K562 (cell line): ENCODE results near the gene S100A9. TPM values are rescaled to one million over a fixed set of nuclear protein-coding genes. Genes with fewer than 3 reads are reported as not detected.
A peak's percentile ranks its signal among the peaks of the same experiment; 100 is the strongest.

Experiments used
- CBX2 ChIP-seq: fragments of 200-600 bp; sonication (generic); IDR thresholded peaks from one replicate; pipeline ENCODE4 v1.6.1; 2012; ENCODE audit warnings: mild to moderate bottlenecking, low read length, inconsistent platforms; ENCODE audit not compliant: insufficient read depth, poor library complexity, severe bottlenecking
- ELF4 ChIP-seq: fragments of 450-650 bp; formaldehyde crosslinking; IDR thresholded peaks from 2 replicates; pipeline ENCODE4 v1.4.0; 2022; ENCODE audit warnings: missing genetic modification characterization
- FOXP4 ChIP-seq: sonication (generic); formaldehyde crosslinking; IDR thresholded peaks from 2 replicates; pipeline ENCODE4 v1.8.0; 2022; ENCODE audit warnings: mild to moderate bottlenecking, missing genetic modification reagents, borderline replicate concordance
- NR1H2 ChIP-seq: sonication (generic); formaldehyde crosslinking; IDR thresholded peaks from 2 replicates; pipeline ENCODE4 v1.4.0; 2020; ENCODE audit warnings: mild to moderate bottlenecking, missing genetic modification reagents
- PHB2 ChIP-seq: fragments of 450-650 bp; IDR thresholded peaks from 2 replicates; pipeline ENCODE4 v1.6.1; 2017; ENCODE audit warnings: low read depth
- PYGO2 ChIP-seq: fragments of 450-650 bp; IDR thresholded peaks from 2 replicates; pipeline ENCODE4 v1.6.1; 2016; ENCODE audit warnings: mild to moderate bottlenecking, missing genetic modification characterization, moderate library complexity, missing compliant biosample characterization
- ZNF134 ChIP-seq: fragments of 250-450 bp; sonication (Bioruptor Pico); conservative IDR thresholded peaks from 2 replicates; pipeline ENCODE4 v1.4.0; 2020
- ZNF174 ChIP-seq: fragments of 250-450 bp; sonication (Bioruptor Pico); IDR thresholded peaks from 2 replicates; pipeline ENCODE4 v1.4.0; 2020; ENCODE audit warnings: mild to moderate bottlenecking
- ZNF696 ChIP-seq: fragments of 250-450 bp; sonication (Bioruptor Pico); conservative IDR thresholded peaks from 2 replicates; pipeline ENCODE4 v1.4.0; 2020; ENCODE audit warnings: mild to moderate bottlenecking, moderate library complexity
- polyA plus RNA-seq, 8 experiments: library from polyadenylated mRNA; depleted of rRNA in 4 of 8; stranded (reverse) in 5 of 8; unstranded in 3 of 8; fragments of >200 nt; fragmentation: Nextera tagmentation in 2 of 8; fragmentation: Illumina TruSeq in 1 of 8; extraction: Ambion mirVana in 2 of 8; extraction: Trizol in 1 of 8; gene quantifications; 2 replicates each; pipeline versions ENCODE4 v1.2.1 to v1.2.3, GENCODE V29; 2011 to 2014; ENCODE audit warnings: inconsistent platforms in 1 of 8, missing spikeins in 1 of 8
- total RNA-seq, 7 experiments: library from RNA; depleted of rRNA in 6 of 7; stranded (reverse); fragments of >200 nt in 6 of 7; fragmentation: Illumina TruSeq in 2 of 7; extraction: Trizol in 2 of 7; gene quantifications; 2 replicates each; pipeline versions ENCODE4 v1.2.1 to v1.2.3, GENCODE V29; 2011 to 2021; ENCODE audit warnings: low replicate concordance in 1 of 7
- TF ChIP-seq, protein P1 (sequence below): fragments of 250-450 bp; sonication (Bioruptor Pico); IDR thresholded peaks from 2 replicates; pipeline ENCODE4 v1.5.0; 2020; ENCODE audit warnings: mild to moderate bottlenecking
- TF ChIP-seq, protein P2 (sequence below): fragments of 450-650 bp; formaldehyde crosslinking; IDR thresholded peaks from 2 replicates; pipeline ENCODE4 v1.4.0; 2020; ENCODE audit warnings: mild to moderate bottlenecking, moderate library complexity
- TF ChIP-seq, protein P3 (sequence below): sonication (generic); formaldehyde crosslinking; IDR thresholded peaks from 2 replicates; pipeline ENCODE4 v1.8.0; 2023; ENCODE audit warnings: missing genetic modification reagents, mild to moderate bottlenecking, borderline replicate concordance

Gene S100A9
- total and polyA plus RNA-seq, 9 of the 15 experiments (the other 6 are each of a cell fraction or from before 2014, with no cell fraction given), result 0.80 TPM; not detected in 8

- TF ChIP-seq, protein P1, sequence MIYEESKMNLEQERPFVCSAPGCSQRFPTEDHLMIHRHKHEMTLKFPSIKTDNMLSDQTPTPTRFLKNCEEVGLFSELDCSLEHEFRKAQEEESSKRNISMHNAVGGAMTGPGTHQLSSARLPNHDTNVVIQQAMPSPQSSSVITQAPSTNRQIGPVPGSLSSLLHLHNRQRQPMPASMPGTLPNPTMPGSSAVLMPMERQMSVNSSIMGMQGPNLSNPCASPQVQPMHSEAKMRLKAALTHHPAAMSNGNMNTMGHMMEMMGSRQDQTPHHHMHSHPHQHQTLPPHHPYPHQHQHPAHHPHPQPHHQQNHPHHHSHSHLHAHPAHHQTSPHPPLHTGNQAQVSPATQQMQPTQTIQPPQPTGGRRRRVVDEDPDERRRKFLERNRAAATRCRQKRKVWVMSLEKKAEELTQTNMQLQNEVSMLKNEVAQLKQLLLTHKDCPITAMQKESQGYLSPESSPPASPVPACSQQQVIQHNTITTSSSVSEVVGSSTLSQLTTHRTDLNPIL (CRISPR knock-in tag), result no peak; the same call in 1 of the 2 replicates
- no peak for TF ChIP-seq CBX2
- TF ChIP-seq NR1H2 (CRISPR knock-in tag), result no peak; the same call in 1 of the 2 replicates
- no peak for TF ChIP-seq ZNF696 (CRISPR knock-in tag)
- TF ChIP-seq ELF4, result peak; percentile 92
- TF ChIP-seq, protein P2, sequence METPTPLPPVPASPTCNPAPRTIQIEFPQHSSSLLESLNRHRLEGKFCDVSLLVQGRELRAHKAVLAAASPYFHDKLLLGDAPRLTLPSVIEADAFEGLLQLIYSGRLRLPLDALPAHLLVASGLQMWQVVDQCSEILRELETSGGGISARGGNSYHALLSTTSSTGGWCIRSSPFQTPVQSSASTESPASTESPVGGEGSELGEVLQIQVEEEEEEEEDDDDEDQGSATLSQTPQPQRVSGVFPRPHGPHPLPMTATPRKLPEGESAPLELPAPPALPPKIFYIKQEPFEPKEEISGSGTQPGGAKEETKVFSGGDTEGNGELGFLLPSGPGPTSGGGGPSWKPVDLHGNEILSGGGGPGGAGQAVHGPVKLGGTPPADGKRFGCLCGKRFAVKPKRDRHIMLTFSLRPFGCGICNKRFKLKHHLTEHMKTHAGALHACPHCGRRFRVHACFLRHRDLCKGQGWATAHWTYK (CRISPR knock-in tag), result peak; percentile 71; the same call in 1 of the 2 replicates
- TF ChIP-seq ZNF134 (CRISPR knock-in tag), result 0 out of 2 replicates have a peak, but pooled peaks have one; percentile 20
- peak; percentile 96 for TF ChIP-seq PYGO2 (tag)
- TF ChIP-seq FOXP4, result no peak
- peak; percentile 99 for TF ChIP-seq PHB2
- TF ChIP-seq, protein P3, sequence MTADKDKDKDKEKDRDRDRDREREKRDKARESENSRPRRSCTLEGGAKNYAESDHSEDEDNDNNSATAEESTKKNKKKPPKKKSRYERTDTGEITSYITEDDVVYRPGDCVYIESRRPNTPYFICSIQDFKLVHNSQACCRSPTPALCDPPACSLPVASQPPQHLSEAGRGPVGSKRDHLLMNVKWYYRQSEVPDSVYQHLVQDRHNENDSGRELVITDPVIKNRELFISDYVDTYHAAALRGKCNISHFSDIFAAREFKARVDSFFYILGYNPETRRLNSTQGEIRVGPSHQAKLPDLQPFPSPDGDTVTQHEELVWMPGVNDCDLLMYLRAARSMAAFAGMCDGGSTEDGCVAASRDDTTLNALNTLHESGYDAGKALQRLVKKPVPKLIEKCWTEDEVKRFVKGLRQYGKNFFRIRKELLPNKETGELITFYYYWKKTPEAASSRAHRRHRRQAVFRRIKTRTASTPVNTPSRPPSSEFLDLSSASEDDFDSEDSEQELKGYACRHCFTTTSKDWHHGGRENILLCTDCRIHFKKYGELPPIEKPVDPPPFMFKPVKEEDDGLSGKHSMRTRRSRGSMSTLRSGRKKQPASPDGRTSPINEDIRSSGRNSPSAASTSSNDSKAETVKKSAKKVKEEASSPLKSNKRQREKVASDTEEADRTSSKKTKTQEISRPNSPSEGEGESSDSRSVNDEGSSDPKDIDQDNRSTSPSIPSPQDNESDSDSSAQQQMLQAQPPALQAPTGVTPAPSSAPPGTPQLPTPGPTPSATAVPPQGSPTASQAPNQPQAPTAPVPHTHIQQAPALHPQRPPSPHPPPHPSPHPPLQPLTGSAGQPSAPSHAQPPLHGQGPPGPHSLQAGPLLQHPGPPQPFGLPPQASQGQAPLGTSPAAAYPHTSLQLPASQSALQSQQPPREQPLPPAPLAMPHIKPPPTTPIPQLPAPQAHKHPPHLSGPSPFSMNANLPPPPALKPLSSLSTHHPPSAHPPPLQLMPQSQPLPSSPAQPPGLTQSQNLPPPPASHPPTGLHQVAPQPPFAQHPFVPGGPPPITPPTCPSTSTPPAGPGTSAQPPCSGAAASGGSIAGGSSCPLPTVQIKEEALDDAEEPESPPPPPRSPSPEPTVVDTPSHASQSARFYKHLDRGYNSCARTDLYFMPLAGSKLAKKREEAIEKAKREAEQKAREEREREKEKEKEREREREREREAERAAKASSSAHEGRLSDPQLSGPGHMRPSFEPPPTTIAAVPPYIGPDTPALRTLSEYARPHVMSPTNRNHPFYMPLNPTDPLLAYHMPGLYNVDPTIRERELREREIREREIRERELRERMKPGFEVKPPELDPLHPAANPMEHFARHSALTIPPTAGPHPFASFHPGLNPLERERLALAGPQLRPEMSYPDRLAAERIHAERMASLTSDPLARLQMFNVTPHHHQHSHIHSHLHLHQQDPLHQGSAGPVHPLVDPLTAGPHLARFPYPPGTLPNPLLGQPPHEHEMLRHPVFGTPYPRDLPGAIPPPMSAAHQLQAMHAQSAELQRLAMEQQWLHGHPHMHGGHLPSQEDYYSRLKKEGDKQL (CRISPR knock-in tag), result no peak
- TF ChIP-seq ZNF174 (CRISPR knock-in tag), result no peak
These were observed 13.6 kb upstream of the S100A9 start (continued) for GRCh38 chr1:153343811-153344717.
